GM23338 (cell line): ENCODE measurements around the gene TUB. TPM values are rescaled to one million over a fixed set of nuclear protein-coding genes. Genes with fewer than 3 reads are reported as not detected.

ENCODE experiments used
- ATAC-seq: fragments of 200-7000 bp; cut with Tn5 transposase; 3 replicates; pipeline ENCODE4 v1.9.1; 2020
- DNase-seq: peaks from one replicate; pipeline ENCODE4 v3.0.0-alpha.2; 2015; ENCODE audit warnings: low spot score
- H2AFZ ChIP-seq: fragments of 200-600 bp; sonication (generic); 2 replicates; pipeline ENCODE4 v1.8.0; 2016; ENCODE audit warnings: antibody characterized with exemption, mild to moderate bottlenecking, moderate library complexity
- H3F3A ChIP-seq: fragments of 200-600 bp; sonication (generic); replicated peaks from 2 replicates; pipeline ENCODE4 v1.8.0; 2017; ENCODE audit warnings: antibody characterized with exemption, mixed run types, low read depth
- H3K27ac ChIP-seq: fragments of 200-600 bp; sonication (generic); 2 replicates; pipeline ENCODE4 v1.6.1; 2016; ENCODE audit warnings: low read depth
- H3K27me3 ChIP-seq: fragments of 200-600 bp; sonication (generic); 2 replicates; pipeline ENCODE4 v1.8.0; 2016; ENCODE audit warnings: mild to moderate bottlenecking, mixed run types, moderate library complexity; ENCODE audit not compliant: insufficient read depth
- H3K36me3 ChIP-seq: fragments of 200-600 bp; sonication (generic); 2 replicates; pipeline ENCODE4 v1.8.0; 2016; ENCODE audit warnings: mild to moderate bottlenecking; ENCODE audit not compliant: insufficient read depth
- H3K4me1 ChIP-seq: fragments of 200-600 bp; sonication (generic); 2 replicates; pipeline ENCODE4 v1.8.0; 2016; ENCODE audit warnings: mild to moderate bottlenecking, moderate library complexity; ENCODE audit not compliant: insufficient read depth
- H3K4me2 ChIP-seq: fragments of 200-600 bp; sonication (generic); 2 replicates; pipeline ENCODE4 v1.7.1; 2017; ENCODE audit warnings: mixed run types
- H3K4me3 ChIP-seq: fragments of 200-600 bp; sonication (generic); 2 replicates; pipeline ENCODE4 v1.6.1; 2016; ENCODE audit warnings: mixed run types
- H3K79me2 ChIP-seq: fragments of 200-600 bp; sonication (generic); replicated peaks from 2 replicates; pipeline ENCODE4 v1.8.0; 2017; ENCODE audit warnings: mild to moderate bottlenecking; ENCODE audit not compliant: insufficient read depth
- H3K9me2 ChIP-seq: fragments of 200-600 bp; sonication (generic); 2 replicates; pipeline ENCODE4 v1.8.0; 2017; ENCODE audit not compliant: insufficient read depth
- H4K20me1 ChIP-seq: fragments of 200-600 bp; sonication (generic); replicated peaks from 2 replicates; pipeline ENCODE4 v1.8.0; 2017; ENCODE audit warnings: mild to moderate bottlenecking; ENCODE audit not compliant: insufficient read depth
- H3K27ac Mint-ChIP-seq: 2 replicates; pipeline ENCODE4 v1.8.0; 2020; ENCODE audit warnings: inconsistent platforms, mild to moderate bottlenecking, moderate library complexity, mixed read lengths
- H3K27me3 Mint-ChIP-seq: 3 replicates; pipeline ENCODE4 v1.8.0; 2022; ENCODE audit warnings: low read depth, mild to moderate bottlenecking, moderate library complexity, mixed read lengths, inconsistent platforms; ENCODE audit not compliant: insufficient read depth, poor library complexity
- H3K36me3 Mint-ChIP-seq: 3 replicates; pipeline ENCODE4 v1.8.0; 2021; ENCODE audit warnings: low read depth, mild to moderate bottlenecking, inconsistent platforms, moderate library complexity, mixed read lengths
- H3K4me1 Mint-ChIP-seq: 3 replicates; pipeline ENCODE4 v1.8.0; 2020; ENCODE audit warnings: mild to moderate bottlenecking, inconsistent platforms, mixed read lengths
- H3K4me3 Mint-ChIP-seq: 3 replicates; pipeline ENCODE4 v1.8.0; 2021; ENCODE audit warnings: moderate library complexity, mild to moderate bottlenecking, inconsistent platforms, mixed read lengths
- H3K9me3 Mint-ChIP-seq: 3 replicates; pipeline ENCODE4 v1.8.0; 2020; ENCODE audit warnings: moderate library complexity, mild to moderate bottlenecking, inconsistent platforms, mixed read lengths
- CREB1 ChIP-seq: fragments of 250-450 bp; sonication (Bioruptor Pico); IDR thresholded peaks from 2 replicates; pipeline ENCODE4 v1.5.0; 2020; ENCODE audit warnings: low read depth, mild to moderate bottlenecking, moderate library complexity
- EZH2 ChIP-seq: fragments of 200-600 bp; sonication (generic); IDR thresholded peaks from one replicate; pipeline ENCODE4 v1.8.0; 2017; ENCODE audit warnings: antibody characterized with exemption, mild to moderate bottlenecking, low read depth; ENCODE audit not compliant: unreplicated experiment
- EZH2phosphoT487 ChIP-seq: fragments of 200-600 bp; sonication (generic); IDR thresholded peaks from one replicate; pipeline ENCODE4 v1.8.1; 2018; ENCODE audit warnings: antibody characterized with exemption; ENCODE audit not compliant: unreplicated experiment
- NANOG ChIP-seq: IDR thresholded peaks from 2 replicates; pipeline ENCODE4 v1.6.1; 2016; ENCODE audit warnings: antibody characterized with exemption, borderline replicate concordance
- POLR2AphosphoS5 ChIP-seq: IDR thresholded peaks from 2 replicates; pipeline ENCODE4 v1.6.1; 2016; ENCODE audit warnings: antibody characterized with exemption, low read depth
- ZNF331 ChIP-seq: fragments of 250-450 bp; sonication (Bioruptor Pico); IDR thresholded peaks from 2 replicates; pipeline ENCODE4 v1.5.0; 2020; ENCODE audit warnings: low read depth, mild to moderate bottlenecking, moderate library complexity
- long read RNA-seq: library from polyadenylated mRNA; unstranded; transcript quantifications from one replicate; pipeline ENCODE4 v2.0.0, GENCODE V29; 2020; ENCODE audit not compliant: unreplicated experiment
- polyA plus RNA-seq: library from polyadenylated mRNA; unstranded; fragments of >200 nt; fragmentation: Nextera tagmentation; extraction: Ambion mirVana; gene quantifications from 2 replicates; pipeline ENCODE4 v1.2.1, GENCODE V29; 2016
- total RNA-seq: library from RNA; depleted of rRNA; stranded (reverse); fragments of >200 nt; shearing (Covaris generic); gene quantifications from 2 replicates; pipeline ENCODE4 v1.2.3, GENCODE V29; 2014; rRNA removed
- TF ChIP-seq, protein P1 (sequence below): IDR thresholded peaks from 2 replicates; pipeline ENCODE4 v1.6.1; 2016; ENCODE audit warnings: antibody characterized with exemption
- TF ChIP-seq, protein P2 (sequence below), 2 experiments: fragments of 200-600 bp in 1 of 2; sonication (generic) in 1 of 2; conservative IDR thresholded peaks; 2 replicates each; pipeline versions ENCODE4 v1.5.1 to v1.6.1; 2016 to 2017; ENCODE audit warnings: antibody characterized with exemption in 2 of 2, low read depth in 2 of 2, mild to moderate bottlenecking in 2 of 2, moderate library complexity in 1 of 2
- TF ChIP-seq, protein P3 (sequence below): IDR thresholded peaks from one replicate; pipeline ENCODE4 v1.6.1; 2018; ENCODE audit warnings: antibody characterized with exemption; ENCODE audit not compliant: unreplicated experiment

Gene TUB, protein sequence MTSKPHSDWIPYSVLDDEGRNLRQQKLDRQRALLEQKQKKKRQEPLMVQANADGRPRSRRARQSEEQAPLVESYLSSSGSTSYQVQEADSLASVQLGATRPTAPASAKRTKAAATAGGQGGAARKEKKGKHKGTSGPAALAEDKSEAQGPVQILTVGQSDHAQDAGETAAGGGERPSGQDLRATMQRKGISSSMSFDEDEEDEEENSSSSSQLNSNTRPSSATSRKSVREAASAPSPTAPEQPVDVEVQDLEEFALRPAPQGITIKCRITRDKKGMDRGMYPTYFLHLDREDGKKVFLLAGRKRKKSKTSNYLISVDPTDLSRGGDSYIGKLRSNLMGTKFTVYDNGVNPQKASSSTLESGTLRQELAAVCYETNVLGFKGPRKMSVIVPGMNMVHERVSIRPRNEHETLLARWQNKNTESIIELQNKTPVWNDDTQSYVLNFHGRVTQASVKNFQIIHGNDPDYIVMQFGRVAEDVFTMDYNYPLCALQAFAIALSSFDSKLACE
- total RNA-seq (23.7 and 30.4 TPM in 2 replicates), polyA plus RNA-seq (5.0 and 5.5 TPM in 2 replicates)
- long read RNA-seq, partial matches to known transcripts, result 0 of 5 reads
- long read RNA-seq, other reads (novel, unspliced or antisense), result 5 of 5 reads

DNA sequence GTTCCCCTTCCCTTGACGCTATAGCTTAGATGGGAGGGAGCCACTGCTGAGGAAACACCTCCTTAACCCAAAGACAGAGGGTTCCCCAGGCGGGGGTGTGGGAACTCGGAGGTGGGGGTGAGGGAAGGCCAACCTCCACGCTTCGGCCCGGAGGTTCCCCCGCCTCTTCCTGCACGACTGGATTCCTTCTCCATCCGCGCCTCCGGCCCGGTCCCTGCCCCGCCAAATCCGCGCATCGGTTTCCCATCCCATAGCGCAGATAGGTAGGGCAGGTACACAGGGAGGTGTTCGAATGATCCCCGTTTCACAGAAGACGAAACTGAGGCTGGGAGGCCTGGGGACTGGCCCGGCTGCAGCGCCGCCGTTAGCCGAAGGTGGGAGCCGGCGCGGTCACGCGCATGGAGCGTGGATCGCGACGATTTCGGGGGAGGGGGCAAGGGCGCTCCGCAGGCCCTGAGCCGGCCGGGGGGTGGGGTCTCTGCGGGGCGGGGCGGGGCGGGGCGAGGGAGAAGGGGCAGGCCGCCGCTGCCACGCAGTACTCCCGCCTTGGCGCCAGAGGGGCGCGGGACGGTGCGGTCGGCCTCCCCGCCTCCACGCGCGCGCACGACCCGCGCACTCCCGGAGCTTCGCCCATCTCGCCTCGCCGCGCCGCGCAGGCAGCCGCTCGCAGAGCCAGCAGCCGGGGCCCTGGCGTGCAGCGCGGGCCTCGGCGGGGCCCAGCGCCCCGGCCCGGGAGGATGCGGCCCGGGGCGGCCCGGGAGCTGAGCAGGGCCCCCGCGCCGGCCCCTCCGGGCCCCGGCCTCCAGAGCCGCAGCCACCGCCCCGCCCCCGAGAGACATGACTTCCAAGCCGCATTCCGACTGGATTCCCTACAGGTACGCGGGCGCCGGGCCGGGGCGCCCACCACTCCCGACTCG, at the start of gene TUB:
Gene TUB (plus strand): TSS at position 538 of the 917 bp plus-strand sequence. CDS start 300 bp downstream, at position 838.
- Histone ChIP-seq H3K4me1 (peaks cover 39% of the 10 kb centered on the region), H4K20me1 (peaks cover 10% of the 10 kb centered on the region), H3K4me2 (peak within 1 kb of the TSS; percentile 90), H3K27ac (no peak within 1 kb of the TSS), H3K9me2 (no peaks in the 10 kb centered on the region; the same call in 1 of the 2 replicates), H3K27me3 (peaks cover 26% of the 10 kb centered on the region), H3F3A (0 out of 2 replicates have a peak, but pooled peaks cover 3% of the 10 kb centered on the region), H3K4me3 (peak within 1 kb of the TSS; percentile 69), H3K36me3 (no peaks in the 10 kb centered on the region), H2AFZ (peak within 1 kb of the TSS; percentile 98), H3K79me2 (peaks cover 16% of the 10 kb centered on the region)
- H3K4me3 Mint-ChIP-seq, result peak within 1 kb of the TSS; percentile 75
- H3K27ac Mint-ChIP-seq, result no peak within 1 kb of the TSS
- H3K27me3 Mint-ChIP-seq, result peaks cover 30% of the 10 kb centered on the region
- peak; percentile 52 for ATAC-seq
- no peaks in the 10 kb centered on the region for H3K9me3 Mint-ChIP-seq
- peaks cover 45% of the 10 kb centered on the region for H3K4me1 Mint-ChIP-seq
- peak; percentile 86 for DNase-seq
- no peaks in the 10 kb centered on the region for H3K36me3 Mint-ChIP-seq
- TF ChIP-seq, protein P1, sequence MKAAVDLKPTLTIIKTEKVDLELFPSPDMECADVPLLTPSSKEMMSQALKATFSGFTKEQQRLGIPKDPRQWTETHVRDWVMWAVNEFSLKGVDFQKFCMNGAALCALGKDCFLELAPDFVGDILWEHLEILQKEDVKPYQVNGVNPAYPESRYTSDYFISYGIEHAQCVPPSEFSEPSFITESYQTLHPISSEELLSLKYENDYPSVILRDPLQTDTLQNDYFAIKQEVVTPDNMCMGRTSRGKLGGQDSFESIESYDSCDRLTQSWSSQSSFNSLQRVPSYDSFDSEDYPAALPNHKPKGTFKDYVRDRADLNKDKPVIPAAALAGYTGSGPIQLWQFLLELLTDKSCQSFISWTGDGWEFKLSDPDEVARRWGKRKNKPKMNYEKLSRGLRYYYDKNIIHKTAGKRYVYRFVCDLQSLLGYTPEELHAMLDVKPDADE, result no peak
- TF ChIP-seq POLR2AphosphoS5, result peak; percentile 37; the same call in 1 of the 2 replicates

DNA sequence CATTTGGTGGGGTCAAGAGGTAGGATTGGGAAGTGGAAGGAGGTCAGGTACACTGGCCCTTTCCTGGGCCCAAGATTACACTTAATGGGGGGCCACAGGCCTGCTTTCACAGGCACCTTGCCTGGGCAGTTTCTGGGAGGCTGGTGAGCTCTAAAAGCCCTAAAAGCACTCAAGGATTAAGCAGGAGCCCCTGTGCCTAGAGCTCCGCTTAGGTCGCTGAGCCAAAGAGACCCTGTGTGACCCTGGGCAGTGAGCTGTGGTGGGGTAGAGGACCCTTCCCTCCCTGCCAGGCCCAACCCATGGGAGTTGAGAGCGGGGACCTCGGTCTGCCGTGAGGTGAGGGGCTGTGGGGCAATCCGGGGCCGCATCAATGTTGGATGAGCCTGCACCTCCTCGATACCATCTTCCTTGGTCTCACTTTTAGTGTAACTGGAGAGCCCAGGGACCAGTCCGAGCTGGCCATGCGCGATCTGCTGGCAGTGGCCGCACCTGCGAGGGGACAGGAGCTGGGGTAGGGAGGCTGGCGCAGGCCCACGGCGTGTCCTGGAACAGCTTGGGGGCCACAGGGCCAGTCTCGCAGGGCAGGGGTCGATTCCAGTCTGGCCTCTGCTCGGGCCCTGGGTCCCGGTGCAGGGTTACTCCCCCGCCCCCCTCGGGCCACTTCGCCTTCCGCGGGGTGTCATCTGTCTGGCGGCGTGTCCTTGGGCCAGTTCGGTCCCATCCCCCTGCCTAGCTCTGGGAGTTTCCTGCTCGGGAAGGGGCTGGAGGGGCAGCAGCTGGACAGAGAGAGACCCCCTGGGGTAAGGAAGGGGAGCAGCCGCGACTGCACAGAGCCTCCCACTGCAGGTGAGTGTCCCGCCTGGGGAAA, 49.5 kb upstream of the TUB start:
- no peaks in the 10 kb centered on the region for H3K27me3 ChIP-seq
- 0 out of 2 replicates have a peak overlapping the region, but pooled peaks have one; percentile 81 for H2AFZ ChIP-seq
- ATAC-seq (peak; percentile 29), DNase-seq (no peak)
- H3K4me1 ChIP-seq, result peaks cover 9% of the 10 kb centered on the region; the same call in 1 of the 2 replicates
- 0 out of 2 replicates have a peak, but pooled peaks cover 3% of the 10 kb centered on the region for H3F3A ChIP-seq
- H3K27ac Mint-ChIP-seq, result no peak overlapping the region
- H3K27me3 Mint-ChIP-seq, result peaks cover 11% of the 10 kb centered on the region
- H3K27ac ChIP-seq, result no peak overlapping the region
- no peak overlapping the region for H3K4me3 Mint-ChIP-seq
- peaks cover 17% of the 10 kb centered on the region for H3K4me1 Mint-ChIP-seq
- H3K4me3 ChIP-seq, result no peak overlapping the region
- no peaks in the 10 kb centered on the region for H3K9me3 Mint-ChIP-seq
- no peak overlapping the region for H3K4me2 ChIP-seq
- H3K36me3 ChIP-seq, result no peaks in the 10 kb centered on the region
- no peaks in the 10 kb centered on the region for H4K20me1 ChIP-seq
- H3K9me2 ChIP-seq, result no peaks in the 10 kb centered on the region
- no peaks in the 10 kb centered on the region for H3K36me3 Mint-ChIP-seq
- H3K79me2 ChIP-seq, result no peaks in the 10 kb centered on the region
- TF ChIP-seq EZH2 (no peak), EZH2phosphoT487 (no peak), ZNF331 (CRISPR knock-in tag) (no peak), CREB1 (CRISPR knock-in tag) (no peak), NANOG (no peak)
- TF ChIP-seq, protein P2, sequence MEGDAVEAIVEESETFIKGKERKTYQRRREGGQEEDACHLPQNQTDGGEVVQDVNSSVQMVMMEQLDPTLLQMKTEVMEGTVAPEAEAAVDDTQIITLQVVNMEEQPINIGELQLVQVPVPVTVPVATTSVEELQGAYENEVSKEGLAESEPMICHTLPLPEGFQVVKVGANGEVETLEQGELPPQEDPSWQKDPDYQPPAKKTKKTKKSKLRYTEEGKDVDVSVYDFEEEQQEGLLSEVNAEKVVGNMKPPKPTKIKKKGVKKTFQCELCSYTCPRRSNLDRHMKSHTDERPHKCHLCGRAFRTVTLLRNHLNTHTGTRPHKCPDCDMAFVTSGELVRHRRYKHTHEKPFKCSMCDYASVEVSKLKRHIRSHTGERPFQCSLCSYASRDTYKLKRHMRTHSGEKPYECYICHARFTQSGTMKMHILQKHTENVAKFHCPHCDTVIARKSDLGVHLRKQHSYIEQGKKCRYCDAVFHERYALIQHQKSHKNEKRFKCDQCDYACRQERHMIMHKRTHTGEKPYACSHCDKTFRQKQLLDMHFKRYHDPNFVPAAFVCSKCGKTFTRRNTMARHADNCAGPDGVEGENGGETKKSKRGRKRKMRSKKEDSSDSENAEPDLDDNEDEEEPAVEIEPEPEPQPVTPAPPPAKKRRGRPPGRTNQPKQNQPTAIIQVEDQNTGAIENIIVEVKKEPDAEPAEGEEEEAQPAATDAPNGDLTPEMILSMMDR (conservative IDR thresholded peaks at IDR 0.05; ENCODE audit: low read depth in 2 of 2), result no peak
- TF ChIP-seq, protein P3, sequence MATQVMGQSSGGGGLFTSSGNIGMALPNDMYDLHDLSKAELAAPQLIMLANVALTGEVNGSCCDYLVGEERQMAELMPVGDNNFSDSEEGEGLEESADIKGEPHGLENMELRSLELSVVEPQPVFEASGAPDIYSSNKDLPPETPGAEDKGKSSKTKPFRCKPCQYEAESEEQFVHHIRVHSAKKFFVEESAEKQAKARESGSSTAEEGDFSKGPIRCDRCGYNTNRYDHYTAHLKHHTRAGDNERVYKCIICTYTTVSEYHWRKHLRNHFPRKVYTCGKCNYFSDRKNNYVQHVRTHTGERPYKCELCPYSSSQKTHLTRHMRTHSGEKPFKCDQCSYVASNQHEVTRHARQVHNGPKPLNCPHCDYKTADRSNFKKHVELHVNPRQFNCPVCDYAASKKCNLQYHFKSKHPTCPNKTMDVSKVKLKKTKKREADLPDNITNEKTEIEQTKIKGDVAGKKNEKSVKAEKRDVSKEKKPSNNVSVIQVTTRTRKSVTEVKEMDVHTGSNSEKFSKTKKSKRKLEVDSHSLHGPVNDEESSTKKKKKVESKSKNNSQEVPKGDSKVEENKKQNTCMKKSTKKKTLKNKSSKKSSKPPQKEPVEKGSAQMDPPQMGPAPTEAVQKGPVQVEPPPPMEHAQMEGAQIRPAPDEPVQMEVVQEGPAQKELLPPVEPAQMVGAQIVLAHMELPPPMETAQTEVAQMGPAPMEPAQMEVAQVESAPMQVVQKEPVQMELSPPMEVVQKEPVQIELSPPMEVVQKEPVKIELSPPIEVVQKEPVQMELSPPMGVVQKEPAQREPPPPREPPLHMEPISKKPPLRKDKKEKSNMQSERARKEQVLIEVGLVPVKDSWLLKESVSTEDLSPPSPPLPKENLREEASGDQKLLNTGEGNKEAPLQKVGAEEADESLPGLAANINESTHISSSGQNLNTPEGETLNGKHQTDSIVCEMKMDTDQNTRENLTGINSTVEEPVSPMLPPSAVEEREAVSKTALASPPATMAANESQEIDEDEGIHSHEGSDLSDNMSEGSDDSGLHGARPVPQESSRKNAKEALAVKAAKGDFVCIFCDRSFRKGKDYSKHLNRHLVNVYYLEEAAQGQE, result no peak
